Sigmoid colon (tissue), 7 donors: ENCODE data around the gene ARL10. TPM values are rescaled to one million over a fixed set of nuclear protein-coding genes. Genes with fewer than 3 reads are reported as not detected.
"Not testable (repeated sequence)": the region's sequence is repeated elsewhere in the genome, so short reads cannot be mapped to it uniquely, and the experiment has no call there.

Experiments
- DNase-seq: peaks from one replicate; pipeline ENCODE4 v3.0.0-alpha.2; 2019
- H3K27ac ChIP-seq, 4 donors: fragments of 200-600 bp; sonication (generic); one replicate each; pipeline ENCODE4 v1.5.1; 2016 to 2019; ENCODE audit warnings: mild to moderate bottlenecking in 1 of 4
- H3K27me3 ChIP-seq, 3 donors: fragments of 200-600 bp; sonication (generic); one replicate each; pipeline ENCODE4 v1.5.1; 2019; ENCODE audit warnings: mild to moderate bottlenecking in 1 of 3
- H3K36me3 ChIP-seq, 4 donors: fragments of 200-600 bp; sonication (generic); one replicate each; pipeline ENCODE4 v1.5.1; 2016 to 2019
- H3K4me1 ChIP-seq, 4 donors: fragments of 200-600 bp; sonication (generic); one replicate each; pipeline ENCODE4 v1.5.1; 2017 to 2019
- H3K4me3 ChIP-seq, 4 donors: fragments of 200-600 bp; sonication (generic); one replicate each; pipeline ENCODE4 v1.5.1; 2017 to 2019; ENCODE audit warnings: mild to moderate bottlenecking in 2 of 4, moderate library complexity in 1 of 4
- H3K9me3 ChIP-seq, 4 donors: fragments of 200-600 bp in 3 of 4; sonication (generic) in 3 of 4; one replicate each; pipeline versions ENCODE4 v1.5.1 to v1.6.1; 2013 to 2019
- CTCF ChIP-seq, 4 experiments: fragments of 450-650 bp in 3 of 4; fragments of 200-600 bp in 1 of 4; IDR thresholded peaks; one replicate each; pipeline ENCODE4 v1.5.1; 2016 to 2019; ENCODE audit warnings: antibody characterized with exemption in 4 of 4, mild to moderate bottlenecking in 3 of 4, moderate library complexity in 2 of 4
- EP300 ChIP-seq, 4 donors: sonication (generic); formaldehyde crosslinking; IDR thresholded peaks; one replicate each; pipeline ENCODE4 v1.6.1; 2017; ENCODE audit warnings: antibody characterized with exemption in 4 of 4
- POLR2A ChIP-seq, 2 donors: fragments of 450-650 bp; IDR thresholded peaks; one replicate each; pipeline ENCODE4 v1.6.1; 2016; ENCODE audit warnings: antibody characterized with exemption in 2 of 2, mild to moderate bottlenecking in 2 of 2, moderate library complexity in 2 of 2
- POLR2AphosphoS5 ChIP-seq, 4 donors: sonication (generic); formaldehyde crosslinking; IDR thresholded peaks; one replicate each; pipeline ENCODE4 v1.6.1; 2017; ENCODE audit warnings: antibody characterized with exemption in 4 of 4
- WGBS, 2 donors: extraction: QIAGEN DNeasy Blood & Tissue Kit; methylation state at CpG; one replicate each; pipeline ENCODE4 v1.1.7; 2013; 5-methylcytosine and 5-hydroxymethylcytosine counted together
- intact Hi-C: fragments of 100-400 bp; cut with DNase I; formaldehyde crosslinking; loops from one replicate; pipeline ENCODE4 v1.15.1; 2023
- polyA plus RNA-seq, 3 donors: library from polyadenylated mRNA; stranded (reverse); fragments of 200-250 nt; gene quantifications; one replicate each; pipeline ENCODE4 v1.2.3, GENCODE V29; 2013
- total RNA-seq, 4 donors: library from RNA; depleted of rRNA; stranded (reverse); fragments of >200 nt; gene quantifications; one replicate each; pipeline ENCODE4 v1.1.0, GENCODE V29; 2016
- donor health status: healthy with polysubstance abuse.
- donor health status: Bipolar disorder and iron deficiency.
- donor health status: healthy.

ARL10 gene
- total and polyA plus RNA-seq, 7 donors, result 0.23 to 16.9 (median 5.6) TPM

- no peak for DNase-seq
- intact Hi-C loops, result no loop called here
- H3K4me3 ChIP-seq, result no peak overlapping the region
- peaks cover 0 to 61% (median 13%) of the 10 kb centered on the region in 4 donors for H3K36me3 ChIP-seq
- 90 to 92% methylated on average over 6 of the region's 6 CpGs for WGBS, 2 donors
- peak overlapping the region in 2 of 4 donors; percentile 13 to 59 for H3K27ac ChIP-seq
- peaks cover 0 to 16% (median 4%) of the 10 kb centered on the region in 4 donors for H3K4me1 ChIP-seq
- no peak for TF ChIP-seq EP300 (IDR thresholded peaks at IDR 0.05)
- no peak for TF ChIP-seq POLR2AphosphoS5 (IDR thresholded peaks at IDR 0.05)
- TF ChIP-seq CTCF (IDR thresholded peaks at IDR 0.05), result no peak
- no peak for TF ChIP-seq POLR2A (IDR thresholded peaks at IDR 0.05)
- no peaks in the 10 kb centered on the region for H3K9me3 ChIP-seq
- H3K27me3 ChIP-seq, result no peaks in the 10 kb centered on the region
Observed at GRCh38 chr5:176407456-176408251, 42.4 kb downstream of the ARL10 start.

- intact Hi-C loops, H3K27me3 ChIP-seq, H3K9me3 ChIP-seq, DNase-seq, H3K4me3 ChIP-seq: not testable (repeated sequence)
- Histone ChIP-seq H3K4me1 (peaks cover 0 to 21% (median 7%) of the 10 kb centered on the region in 4 donors), H3K36me3 (peaks cover 0 to 61% (median 13%) of the 10 kb centered on the region in 4 donors), H3K27ac (peak overlapping the region in 1 of 4 donors; percentile 59)
- 92 to 95% methylated on average over 10 of the region's 10 CpGs for WGBS, 2 donors
Observed at GRCh38 chr5:176408252-176408573, 42.9 kb downstream of the ARL10 start.

GRCh38 chr5:176408590-176408989, 43.3 kb downstream of the ARL10 start:
- H3K36me3 ChIP-seq, result peaks cover 0 to 61% (median 13%) of the 10 kb centered on the region in 4 donors
- no peak for DNase-seq
- intact Hi-C loops, result no loop called here
- TF ChIP-seq EP300 (IDR thresholded peaks at IDR 0.05) (no peak), POLR2A (IDR thresholded peaks at IDR 0.05) (no peak), CTCF (IDR thresholded peaks at IDR 0.05) (no peak), POLR2AphosphoS5 (IDR thresholded peaks at IDR 0.05) (no peak)
- peaks cover 0 to 25% (median 11%) of the 10 kb centered on the region in 4 donors for H3K4me1 ChIP-seq
- 89% methylated on average over 5 of the region's 5 CpGs for WGBS, 2 donors
- H3K9me3 ChIP-seq, result no peaks in the 10 kb centered on the region
- H3K4me3 ChIP-seq, result no peak overlapping the region
- H3K27me3 ChIP-seq, result no peaks in the 10 kb centered on the region
- H3K27ac ChIP-seq, result no peak overlapping the region

- Histone ChIP-seq H3K27me3 (no peaks in the 10 kb centered on the region), H3K4me1 (peaks cover 0 to 37% (median 22%) of the 10 kb centered on the region in 4 donors), H3K4me3 (no peak overlapping the region), H3K36me3 (peaks cover 0 to 57% (median 13%) of the 10 kb centered on the region in 4 donors), H3K27ac (no peak overlapping the region), H3K9me3 (no peaks in the 10 kb centered on the region)
- TF ChIP-seq CTCF (IDR thresholded peaks at IDR 0.05), result no peak
- intact Hi-C loops, result loop anchor here (10.0 kb wide), 1 partner anchor 165 kb away; no protein-coding TSS in a partner anchor
- DNase-seq, result no peak
- 97 to 98% methylated on average over 4 of the region's 4 CpGs for WGBS, 2 donors
Observed at GRCh38 chr5:176409765-176410164, 44.5 kb downstream of the ARL10 start.

- H3K4me3 ChIP-seq, result no peak overlapping the region
- WGBS, 2 donors, result 72 to 95% methylated on average over 5 of the region's 5 CpGs
- TF ChIP-seq POLR2AphosphoS5 (IDR thresholded peaks at IDR 0.05) (no peak), EP300 (IDR thresholded peaks at IDR 0.05) (no peak), CTCF (IDR thresholded peaks at IDR 0.05) (no peak), POLR2A (IDR thresholded peaks at IDR 0.05) (no peak)
- no peaks in the 10 kb centered on the region for H3K9me3 ChIP-seq
- intact Hi-C loops, result loop anchor here (10.0 kb wide), 1 partner anchor 164 kb away; no protein-coding TSS in a partner anchor
- H3K4me1 ChIP-seq, result peaks cover 0 to 45% (median 30%) of the 10 kb centered on the region in 4 donors
- H3K27me3 ChIP-seq, result no peaks in the 10 kb centered on the region
- no peak overlapping the region for H3K27ac ChIP-seq
- DNase-seq, result no peak
- peaks cover 0 to 52% (median 12%) of the 10 kb centered on the region in 4 donors for H3K36me3 ChIP-seq
Observed at GRCh38 chr5:176410486-176411180, 45.3 kb downstream of the ARL10 start.
